ENCODE measurements around the gene POLR3A. TPM values are rescaled to one million over a fixed set of nuclear protein-coding genes. Genes with fewer than 3 reads are reported as not detected.
A peak's percentile ranks its signal among the peaks of the same experiment; 100 is the strongest.
"Not testable (repeated sequence)": the region's sequence is repeated elsewhere in the genome, so short reads cannot be mapped to it uniquely, and the experiment has no call there.

The POLR3A gene
- total RNA-seq, 1 donor from 2014 or later, result 12.6 TPM

GRCh38 chr10:77998780-77999179, 30.5 kb downstream of the POLR3A start:
- ATAC-seq; intact Hi-C loops (cut with DNase I); DNase-seq (ENCODE audit: low spot score): not testable (repeated sequence)

GRCh38 chr10:77993620-77994019, 35.7 kb downstream of the POLR3A start:
- ATAC-seq, result no peak
- intact Hi-C loops (cut with DNase I), result no loop called here

GRCh38 chr10:77989081-77989724, 40.1 kb downstream of the POLR3A start:
- intact Hi-C loops (cut with DNase I), result loop anchor here (10.0 kb wide), 1 partner anchor 144 kb away; no protein-coding TSS in a partner anchor
- DNase-seq (ENCODE audit: low spot score) (no peak), ATAC-seq (no peak)

More at GRCh38 chr10:77993620-77994019, 35.7 kb downstream of the POLR3A start:
- DNase-seq (ENCODE audit: low spot score), result no peak

GRCh38 chr10:77987671-77988255, 41.6 kb downstream of the POLR3A start:
- ATAC-seq, result no peak
- intact Hi-C loops (cut with DNase I), result loop anchor here (10.0 kb wide), 1 partner anchor 143 kb away; no protein-coding TSS in a partner anchor
- no peak for DNase-seq (ENCODE audit: low spot score)

- intact Hi-C loops (cut with DNase I), result loop anchor here (5.0 to 10.0 kb wide), 2 partner anchors 88 to 140 kb away; no protein-coding TSS in a partner anchor
- ATAC-seq (no peak), DNase-seq (ENCODE audit: low spot score) (no peak)
Measured at GRCh38 chr10:77984986-77985385, 44.3 kb downstream of the POLR3A start.

GRCh38 chr10:77983384-77984341, 45.7 kb downstream of the POLR3A start:
- DNase-seq (ENCODE audit: low spot score), result no peak
- intact Hi-C loops (cut with DNase I), result loop anchor here (5.0 to 10.0 kb wide), 2 partner anchors 86 to 139 kb away; no protein-coding TSS in a partner anchor
- no peak for ATAC-seq

- intact Hi-C loops (cut with DNase I), result loop anchor here (5.0 to 10.0 kb wide), 2 partner anchors 84 to 136 kb away; no protein-coding TSS in a partner anchor
- no peak for DNase-seq (ENCODE audit: low spot score)
- no peak for ATAC-seq
Measured at GRCh38 chr10:77981281-77981680, 48.0 kb downstream of the POLR3A start.

- DNase-seq (ENCODE audit: low spot score), result no peak
- intact Hi-C loops (cut with DNase I), result no loop called here
- no peak for ATAC-seq
Measured at GRCh38 chr10:77979221-77979620, 50.1 kb downstream of the POLR3A start.

GRCh38 chr10:77978360-77978759, 51.0 kb downstream of the POLR3A start:
- DNase-seq (ENCODE audit: low spot score), result no peak

GRCh38 chr10:77977934-77978333, 51.4 kb downstream of the POLR3A start:
- ATAC-seq (no peak), DNase-seq (ENCODE audit: low spot score) (no peak)
- intact Hi-C loops (cut with DNase I), result no loop called here

More at GRCh38 chr10:77978360-77978759, 51.0 kb downstream of the POLR3A start:
- intact Hi-C loops (cut with DNase I), result no loop called here
- no peak for ATAC-seq

GRCh38 chr10:77977016-77977415, 52.3 kb downstream of the POLR3A start:
- ATAC-seq, result no peak
- no peak for DNase-seq (ENCODE audit: low spot score)
- intact Hi-C loops (cut with DNase I), result no loop called here

GRCh38 chr10:77975086-77975666, 54.1 kb downstream of the POLR3A start:
- intact Hi-C loops (cut with DNase I), result no loop called here
- ATAC-seq, result no peak

GRCh38 chr10:77974396-77975074, 54.8 kb downstream of the POLR3A start:
- ATAC-seq (no peak), DNase-seq (ENCODE audit: low spot score) (no peak)
- intact Hi-C loops (cut with DNase I), result no loop called here

More at GRCh38 chr10:77975086-77975666, 54.1 kb downstream of the POLR3A start:
- no peak for DNase-seq (ENCODE audit: low spot score)

- no peak for DNase-seq (ENCODE audit: low spot score)
- intact Hi-C loops (cut with DNase I), result no loop called here
Measured at GRCh38 chr10:77973276-77973675, 56.0 kb downstream of the POLR3A start.

GRCh38 chr10:77972148-77972547, 57.2 kb downstream of the POLR3A start:
- intact Hi-C loops (cut with DNase I), result no loop called here
- ATAC-seq, result no peak

More at GRCh38 chr10:77973276-77973675, 56.0 kb downstream of the POLR3A start:
- ATAC-seq, result no peak

GRCh38 chr10:77971804-77972144, 57.5 kb downstream of the POLR3A start:
- no peak for DNase-seq (ENCODE audit: low spot score)
- ATAC-seq, result no peak
- intact Hi-C loops (cut with DNase I), result no loop called here

More at GRCh38 chr10:77972148-77972547, 57.2 kb downstream of the POLR3A start:
- no peak for DNase-seq (ENCODE audit: low spot score)

- ATAC-seq (peak; percentile 93), DNase-seq (ENCODE audit: low spot score) (peak; percentile 65)
- intact Hi-C loops (cut with DNase I), result no loop called here
Measured at GRCh38 chr10:77970869-77971803, 58.2 kb downstream of the POLR3A start.

Measured in sciatic nerve (tissue), 2 donors.